NCI-H128 (cell line): ENCODE data around the gene TTC9B.
"Not testable (repeated sequence)": the region's sequence is repeated elsewhere in the genome, so short reads cannot be mapped to it uniquely, and the experiment has no call there.

ENCODE experiments used
- DNase-seq: peaks from one replicate; lab custom pipeline; 2025; ENCODE audit not compliant: unreplicated experiment; lab: John Stamatoyannopoulos, UW

TTC9B gene

GRCh38 chr19:40233811-40234389, 15.7 kb upstream of the TTC9B start:
- no peak for DNase-seq

DNA sequence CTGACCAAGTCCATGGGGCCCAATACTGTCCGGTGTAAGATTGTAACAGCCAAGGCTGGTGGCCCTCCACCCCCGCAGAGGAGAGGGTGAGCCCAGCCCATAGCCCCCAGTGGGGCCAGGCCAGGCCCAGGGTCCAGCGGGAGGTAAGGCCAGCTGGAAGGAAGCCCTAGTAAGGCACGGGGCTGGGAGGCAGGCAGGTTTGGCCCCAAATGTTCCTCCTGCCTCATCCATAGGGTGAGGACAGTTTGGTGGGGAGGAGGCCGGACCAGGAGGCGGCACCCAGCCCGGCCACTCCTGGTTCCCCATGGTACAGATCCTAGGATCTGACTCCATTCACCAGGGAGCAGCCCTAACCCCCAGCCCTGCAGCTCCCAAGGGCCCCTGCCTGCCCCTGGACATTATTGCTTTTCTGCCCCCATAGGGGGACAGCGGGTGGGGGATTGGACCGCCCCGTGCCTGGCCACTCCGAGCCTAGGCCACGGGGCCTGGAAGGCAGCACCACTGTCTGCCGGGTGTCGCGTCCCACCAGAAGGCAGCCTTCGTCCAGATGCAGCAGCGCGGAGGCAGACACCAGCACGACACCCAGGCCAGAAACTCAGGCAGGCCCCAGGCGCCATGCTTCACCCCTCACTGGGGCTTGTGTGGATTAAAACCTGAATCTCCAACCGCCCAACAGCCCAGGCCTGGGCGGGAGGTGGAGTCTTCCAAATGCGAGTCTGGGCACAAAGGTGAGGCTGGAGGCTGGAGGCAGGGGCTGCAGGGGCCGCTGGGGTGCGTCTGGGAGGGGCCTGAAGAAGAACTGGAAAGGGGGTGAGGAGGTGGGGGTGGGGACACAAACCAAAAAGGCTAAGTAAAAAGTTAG, 15.0 kb upstream of the TTC9B start:
- DNase-seq, result no peak

GRCh38 chr19:40232479-40232878, 14.3 kb upstream of the TTC9B start:
- no peak for DNase-seq

DNA sequence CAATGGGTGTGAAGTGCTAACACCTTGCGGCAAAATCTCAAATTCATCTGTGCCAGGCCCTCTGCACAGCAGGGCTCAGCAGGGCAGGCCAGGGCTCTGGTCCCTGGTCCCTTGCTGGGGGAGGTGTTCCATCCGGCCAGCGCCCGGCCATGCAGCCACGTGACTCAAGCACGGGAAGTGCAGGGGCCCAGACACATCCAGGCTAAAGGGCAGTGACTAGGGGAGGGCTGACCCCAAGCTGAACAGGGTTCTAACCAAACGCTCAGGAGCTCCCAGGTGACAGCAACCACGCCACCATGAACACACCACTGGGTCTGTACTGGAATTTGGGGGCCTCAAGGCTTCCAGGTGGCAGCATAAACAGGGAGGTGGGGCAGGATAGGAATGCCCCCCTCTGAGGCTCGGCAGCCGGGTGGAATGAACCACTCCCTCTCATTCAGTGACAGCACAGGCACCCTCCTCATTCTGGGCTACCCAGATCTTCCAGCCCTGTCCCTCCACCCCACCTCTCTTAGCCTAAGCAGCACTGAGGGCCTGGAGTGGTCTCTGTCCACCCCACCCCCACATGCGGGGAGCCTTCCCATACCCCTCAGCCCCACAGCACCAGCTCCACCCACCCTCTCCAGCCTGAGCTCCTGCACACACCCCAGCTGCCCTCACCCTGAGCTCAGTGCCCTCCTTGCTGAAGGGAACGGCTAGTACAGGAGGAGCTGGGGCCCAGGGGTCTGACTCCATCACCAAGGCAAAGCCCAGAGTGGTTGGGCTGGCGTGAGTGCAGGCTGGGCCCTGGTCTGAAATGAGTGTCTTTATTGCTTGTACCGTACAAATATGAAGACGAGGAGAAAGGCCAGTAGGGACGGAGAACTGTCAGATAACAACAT, 13.6 kb upstream of the TTC9B start:
- DNase-seq, result no peak

DNA sequence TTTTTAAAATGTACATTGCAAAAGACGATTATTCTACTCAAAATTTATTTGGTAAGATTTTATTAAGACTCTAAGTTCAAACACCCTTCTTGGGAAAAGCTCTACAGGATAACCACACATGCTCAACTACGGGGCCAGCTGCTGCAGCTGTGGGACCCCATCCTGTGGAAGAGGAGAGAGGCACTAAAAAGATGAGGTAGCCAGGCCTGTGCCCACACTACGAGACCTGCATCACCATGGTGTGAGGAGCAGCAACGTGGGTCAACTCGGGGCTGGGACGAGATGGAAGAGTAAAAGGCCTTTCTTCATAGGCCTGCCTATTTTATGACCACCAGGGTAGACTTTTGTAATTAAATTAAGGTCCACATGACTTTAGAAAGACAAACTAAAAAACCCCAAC, 12.9 kb upstream of the TTC9B start:
- DNase-seq, result no peak

- no peak for DNase-seq
Observed at GRCh38 chr19:40229926-40230417, 11.8 kb upstream of the TTC9B start.

- DNase-seq, result no peak
Observed at GRCh38 chr19:40229484-40229883, 11.3 kb upstream of the TTC9B start.

DNA sequence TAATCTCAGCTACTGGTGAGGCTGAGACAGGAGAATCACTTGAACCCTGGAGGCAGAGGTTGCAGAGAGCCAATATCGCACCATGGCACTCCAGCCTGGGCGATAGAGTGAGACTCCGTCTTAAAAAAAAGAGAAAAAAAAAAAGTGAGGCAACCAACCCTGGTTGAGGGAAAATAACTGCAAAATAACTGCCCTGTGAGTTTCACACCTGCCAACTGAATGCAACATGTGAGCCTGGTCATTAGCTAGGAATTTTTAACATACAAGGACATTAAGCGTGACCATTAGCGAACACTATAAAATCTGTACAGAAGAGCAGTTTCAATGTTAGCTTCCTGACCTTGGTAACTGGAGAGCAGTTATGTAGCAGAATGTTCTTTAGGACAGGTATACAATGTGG, 10.7 kb upstream of the TTC9B start:
- DNase-seq, result no peak

GRCh38 chr19:40228346-40228745, 10.2 kb upstream of the TTC9B start:
- no peak for DNase-seq

DNA sequence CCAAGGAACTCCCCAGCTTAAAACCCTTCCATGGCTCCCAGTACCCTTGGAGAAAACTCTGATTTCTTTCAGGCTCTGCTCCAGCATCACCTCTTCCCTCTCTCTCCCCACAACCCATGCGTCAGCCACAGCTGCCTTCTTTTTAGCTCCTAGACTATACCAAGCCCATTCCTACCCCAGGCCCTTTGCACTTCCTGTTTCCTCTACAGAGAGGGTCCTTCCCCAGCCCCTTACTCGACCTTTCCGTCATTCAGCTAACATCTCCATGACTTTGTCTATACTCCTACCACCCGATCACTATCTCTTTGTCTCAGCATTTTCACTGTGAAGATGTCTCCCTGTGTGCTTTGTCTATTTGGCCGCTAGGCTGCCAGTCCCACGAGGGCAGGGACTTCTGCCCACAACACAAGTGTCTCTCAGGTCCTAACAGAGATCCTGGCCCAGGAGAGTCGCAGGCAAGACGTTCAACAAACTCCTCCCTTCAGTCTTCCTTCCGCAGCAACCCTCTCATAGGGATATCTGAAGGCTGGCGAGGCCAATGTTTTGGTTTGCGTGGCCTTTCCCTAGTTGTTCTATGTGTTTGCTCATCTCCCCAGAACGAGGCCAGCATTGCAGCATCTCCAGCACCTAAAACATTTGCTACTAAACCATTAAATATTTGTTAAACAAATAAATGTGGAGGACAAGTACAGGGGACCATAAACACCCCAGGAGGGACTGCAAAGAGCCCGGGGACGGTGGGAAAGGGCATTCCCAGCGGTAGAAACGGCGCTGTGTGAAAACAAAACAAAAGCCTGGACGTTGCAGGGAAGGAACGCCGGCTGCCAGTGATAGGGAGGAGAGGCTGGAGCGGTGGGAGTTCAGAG, 7.5 kb upstream of the TTC9B start:
- no peak for DNase-seq

GRCh38 chr19:40224342-40225150, 6.4 kb upstream of the TTC9B start:
- no peak for DNase-seq

GRCh38 chr19:40223135-40223822, 5.1 kb upstream of the TTC9B start:
- no peak for DNase-seq

GRCh38 chr19:40221858-40222619, 3.9 kb upstream of the TTC9B start:
- DNase-seq, result peak; percentile 17

DNA sequence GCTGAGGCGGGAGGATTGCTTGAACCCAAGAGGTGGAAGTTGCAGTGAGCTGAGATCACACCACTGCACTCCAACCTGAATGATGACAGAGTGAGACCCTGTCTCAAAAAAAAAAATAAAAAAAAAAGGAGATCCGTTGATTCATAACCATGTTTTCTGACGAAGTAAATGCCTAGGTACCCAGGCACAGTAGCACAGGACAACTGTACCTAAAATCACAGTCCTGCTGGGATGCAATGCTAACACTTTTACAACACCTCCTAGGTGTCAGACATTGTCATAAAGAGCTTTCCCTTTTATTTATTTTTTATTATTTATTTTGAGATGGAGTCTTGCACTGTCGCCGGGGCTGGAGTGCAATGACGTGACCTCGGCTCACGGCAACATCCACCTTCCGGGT, 2.5 kb upstream of the TTC9B start:
- no peak for DNase-seq

GRCh38 chr19:40219721-40220276, 1.6 kb upstream of the TTC9B start:
- no peak for DNase-seq

- not testable (repeated sequence) for DNase-seq
Observed at GRCh38 chr19:40219029-40219428, 845 bp upstream of the TTC9B start.

DNA sequence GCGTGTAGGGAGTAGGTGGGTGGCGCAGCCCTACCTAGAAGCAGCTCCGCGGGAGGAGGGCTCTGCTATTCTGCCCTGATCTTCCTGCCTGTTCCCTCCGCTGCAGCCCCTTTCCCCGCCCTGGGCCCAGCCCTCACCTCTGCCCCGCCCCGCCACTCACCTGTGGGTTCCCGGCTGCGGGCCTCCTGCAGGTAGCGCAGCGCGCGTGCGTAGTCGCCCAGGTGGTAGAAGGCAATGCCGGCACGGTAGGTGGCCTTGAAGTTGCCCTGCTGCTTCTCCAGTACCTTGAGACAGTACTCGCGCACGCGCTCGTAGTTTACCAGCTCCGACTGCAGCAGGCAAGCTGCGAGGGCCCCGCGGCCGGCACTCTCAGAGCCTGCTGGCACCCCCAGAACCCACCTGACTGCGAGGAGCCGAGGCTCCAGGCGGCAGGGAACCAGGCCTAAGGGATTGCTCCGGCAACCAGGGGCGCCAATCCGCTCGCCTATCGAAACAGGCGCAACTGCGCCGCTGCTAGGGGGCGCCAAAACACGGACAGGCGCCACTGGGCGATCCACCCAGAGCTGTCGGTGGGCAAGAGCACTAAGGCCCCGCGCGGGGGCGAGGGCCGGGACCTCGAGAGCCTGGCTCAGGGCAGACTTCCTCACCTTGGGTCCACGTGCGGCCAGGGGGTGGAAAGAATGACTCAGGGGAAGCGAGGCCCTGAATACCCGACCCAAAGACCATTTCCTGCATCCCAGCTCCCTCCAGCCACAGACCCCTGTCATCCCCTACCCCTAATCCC, 965 bp downstream of the TTC9B start:
- peak; percentile 60 for DNase-seq

GRCh38 chr19:40216777-40217026, 1.5 kb downstream of the TTC9B start:
- DNase-seq, result no peak
